Body of pancreas (tissue), 4 donors: ENCODE data around the gene PRSS12. TPM values are rescaled to one million over a fixed set of nuclear protein-coding genes. Genes with fewer than 3 reads are reported as not detected.

Experiments used
- ATAC-seq: fragments of 150-250 bp; one replicate; pipeline ENCODE4 v1.9.1; 2016
- DNase-seq, 4 donors: peaks; one replicate each; pipeline ENCODE4 v3.0.0-alpha.2; 2019
- H3K27ac ChIP-seq, 4 donors: fragments of 200-600 bp; sonication (generic); 1 replicate in 3 of 4; 2 replicates in 1 of 4; pipeline versions ENCODE4 v1.5.1 to v1.6.1; 2016 to 2019; ENCODE audit warnings: mild to moderate bottlenecking in 1 of 4, mixed read lengths in 1 of 4, moderate library complexity in 1 of 4
- H3K27me3 ChIP-seq, 2 donors: fragments of 200-600 bp; sonication (generic); one replicate each; pipeline ENCODE4 v1.6.0; 2016; ENCODE audit warnings: mild to moderate bottlenecking in 1 of 2
- H3K36me3 ChIP-seq, 2 donors: fragments of 200-600 bp; sonication (generic); replicated peaks in 1 of 2; 2 replicates each; pipeline ENCODE4 v1.5.1; 2016; ENCODE audit warnings: low read depth in 2 of 2; ENCODE audit not compliant: insufficient read depth in 1 of 2
- H3K4me1 ChIP-seq: fragments of 200-600 bp; sonication (generic); one replicate; pipeline ENCODE4 v1.6.0; 2016
- H3K4me3 ChIP-seq, 2 donors: fragments of 200-600 bp; sonication (generic); 1 replicate in 1 of 2; 2 replicates in 1 of 2; pipeline ENCODE4 v1.5.1; 2016 to 2019
- H3K9me3 ChIP-seq, 3 donors: fragments of 200-600 bp; sonication (generic); 1 replicate in 2 of 3; 2 replicates in 1 of 3; pipeline ENCODE4 v1.5.1; 2016
- CTCF ChIP-seq, 7 experiments: fragments of 450-650 bp in 4 of 7; fragments of 200-600 bp in 3 of 7; sonication (generic) in 3 of 7; IDR thresholded peaks; one replicate each; pipeline ENCODE4 v1.5.1; 2016 to 2019; ENCODE audit warnings: antibody characterized with exemption in 7 of 7
- POLR2A ChIP-seq, 3 donors: fragments of 450-650 bp; IDR thresholded peaks; one replicate each; pipeline ENCODE4 v1.6.1; 2016; ENCODE audit warnings: antibody characterized with exemption in 3 of 3, mild to moderate bottlenecking in 2 of 3
- whole genome bisulfite sequencing, 2 donors: methylation state at CpG; one replicate each; pipeline ENCODE4 v1.1.5; 2017; 5-methylcytosine and 5-hydroxymethylcytosine counted together
- intact Hi-C: fragments of 100-400 bp; cut with DNase I; formaldehyde crosslinking; loops from one replicate; pipeline ENCODE4 v1.15.1; 2023
- total RNA-seq, 2 donors: library from RNA; depleted of rRNA; stranded (reverse); fragments of >200 nt; gene quantifications; one replicate each; pipeline ENCODE4 v1.1.0, GENCODE V29; 2016

PRSS12 gene
- total RNA-seq, 2 donors from 2014 or later = 12.2 to 15.8 TPM

GRCh38 chr4:118367872-118368271 lies 15.1 kb upstream of the PRSS12 start:
- Histone ChIP-seq H3K4me1 (no peaks in the 10 kb centered on the region), H3K9me3 (no peaks in the 10 kb centered on the region), H3K27ac (no peak overlapping the region), H3K4me3 (no peak overlapping the region), H3K36me3 (no peaks in the 10 kb centered on the region), H3K27me3 (no peaks in the 10 kb centered on the region)
- no peak for TF ChIP-seq CTCF (IDR thresholded peaks at IDR 0.05)
- TF ChIP-seq POLR2A (IDR thresholded peaks at IDR 0.05) = no peak
- ATAC-seq (no peak), DNase-seq (no peak)
- intact Hi-C loops = no loop called here
- WGBS, 2 donors = 6 to 19% methylated on average over 2 of the region's 2 CpGs

GRCh38 chr4:118367361-118367760 lies 14.6 kb upstream of the PRSS12 start:
- H3K27ac ChIP-seq = no peak overlapping the region
- no peaks in the 10 kb centered on the region for H3K9me3 ChIP-seq
- H3K36me3 ChIP-seq = no peaks in the 10 kb centered on the region
- no peaks in the 10 kb centered on the region for H3K27me3 ChIP-seq
- no peak for TF ChIP-seq CTCF (IDR thresholded peaks at IDR 0.05)
- no peak for TF ChIP-seq POLR2A (IDR thresholded peaks at IDR 0.05)
- DNase-seq = no peak
- no peak for ATAC-seq
- intact Hi-C loops = no loop called here
- H3K4me1 ChIP-seq = no peaks in the 10 kb centered on the region
- H3K4me3 ChIP-seq = no peak overlapping the region
- WGBS, 2 donors = 87 to 91% methylated on average over 3 of the region's 3 CpGs

GRCh38 chr4:118363166-118363565 lies 10.4 kb upstream of the PRSS12 start:
- no peaks in the 10 kb centered on the region for H3K27me3 ChIP-seq
- no peaks in the 10 kb centered on the region for H3K4me1 ChIP-seq
- H3K36me3 ChIP-seq = no peaks in the 10 kb centered on the region
- no peak for TF ChIP-seq POLR2A (IDR thresholded peaks at IDR 0.05)
- no peak for TF ChIP-seq CTCF (IDR thresholded peaks at IDR 0.05)
- intact Hi-C loops = no loop called here
- H3K4me3 ChIP-seq = no peak overlapping the region
- ATAC-seq (no peak), DNase-seq (no peak)
- H3K9me3 ChIP-seq = no peaks in the 10 kb centered on the region
- WGBS, 2 donors = 50 to 57% methylated on average over 3 of the region's 3 CpGs
- no peak overlapping the region for H3K27ac ChIP-seq

- no peak overlapping the region for H3K4me3 ChIP-seq
- no peaks in the 10 kb centered on the region for H3K36me3 ChIP-seq
- no peaks in the 10 kb centered on the region for H3K27me3 ChIP-seq
- intact Hi-C loops = no loop called here
- ATAC-seq (no peak), DNase-seq (no peak)
- TF ChIP-seq CTCF (IDR thresholded peaks at IDR 0.05) (no peak), POLR2A (IDR thresholded peaks at IDR 0.05) (no peak)
- no peaks in the 10 kb centered on the region for H3K4me1 ChIP-seq
- no peaks in the 10 kb centered on the region for H3K9me3 ChIP-seq
- no peak overlapping the region for H3K27ac ChIP-seq
Measured at GRCh38 chr4:118361192-118361591, 8.4 kb upstream of the PRSS12 start.

GRCh38 chr4:118360106-118360505 lies 7.3 kb upstream of the PRSS12 start:
- WGBS, 2 donors = 75 to 80% methylated on average over 3 of the region's 3 CpGs
- Histone ChIP-seq H3K27ac (no peak overlapping the region), H3K4me1 (no peaks in the 10 kb centered on the region), H3K27me3 (no peaks in the 10 kb centered on the region), H3K36me3 (no peaks in the 10 kb centered on the region), H3K4me3 (no peak overlapping the region), H3K9me3 (no peaks in the 10 kb centered on the region)
- DNase-seq (no peak), ATAC-seq (no peak)
- TF ChIP-seq POLR2A (IDR thresholded peaks at IDR 0.05) (no peak), CTCF (IDR thresholded peaks at IDR 0.05) (no peak)
- intact Hi-C loops = no loop called here
